H7 (cell line): ENCODE measurements around the gene FAM180A. TPM values are rescaled to one million over a fixed set of nuclear protein-coding genes. Genes with fewer than 3 reads are reported as not detected.
A peak's percentile ranks its signal among the peaks of the same experiment; 100 is the strongest.

Source experiments
- DNase-seq: peaks from one replicate; pipeline ENCODE4 v3.0.0; 2012
- H3K27me3 ChIP-seq: 2 replicates; pipeline ENCODE4 v1.6.0; 2011; ENCODE audit warnings: mild to moderate bottlenecking, low read length; ENCODE audit not compliant: control insufficient read depth, insufficient read depth
- H3K36me3 ChIP-seq: replicated peaks from 2 replicates; pipeline ENCODE4 v1.5.1; 2011; ENCODE audit warnings: low read length; ENCODE audit not compliant: control insufficient read depth, insufficient read depth
- H3K4me3 ChIP-seq: 2 replicates; pipeline ENCODE4 v1.5.1; 2011; ENCODE audit warnings: low read depth, mild to moderate bottlenecking, control low read depth, low read length, moderate library complexity; ENCODE audit not compliant: insufficient read depth
- total RNA-seq: library from RNA; depleted of rRNA; stranded (reverse); fragments of >200 nt; shearing (Covaris generic); gene quantifications from 2 replicates; pipeline ENCODE4 v1.2.3, GENCODE V29; 2014

FAM180A gene
- total RNA-seq, 1 experiment from 2014 or later = not detected

GRCh38 chr7:135717693-135718092 lies 30.9 kb downstream of the FAM180A start:
- Histone ChIP-seq H3K36me3 (no peaks in the 10 kb centered on the region; the same call in 1 of the 2 replicates), H3K4me3 (no peak overlapping the region), H3K27me3 (no peaks in the 10 kb centered on the region)
- DNase-seq = no peak

- no peak for DNase-seq
These were observed 31.9 kb downstream of the FAM180A start for GRCh38 chr7:135716677-135717238.

GRCh38 chr7:135715673-135716072 lies 32.9 kb downstream of the FAM180A start:
- Histone ChIP-seq H3K4me3 (no peak overlapping the region), H3K27me3 (no peaks in the 10 kb centered on the region), H3K36me3 (no peaks in the 10 kb centered on the region; the same call in 1 of the 2 replicates)
- DNase-seq = no peak

More at GRCh38 chr7:135716677-135717238, 31.9 kb downstream of the FAM180A start:
- no peaks in the 10 kb centered on the region for H3K27me3 ChIP-seq
- H3K36me3 ChIP-seq = no peaks in the 10 kb centered on the region; the same call in 1 of the 2 replicates
- H3K4me3 ChIP-seq = no peak overlapping the region

- Histone ChIP-seq H3K36me3 (no peaks in the 10 kb centered on the region; the same call in 1 of the 2 replicates), H3K4me3 (no peak overlapping the region), H3K27me3 (no peaks in the 10 kb centered on the region)
- DNase-seq = no peak
These were observed 33.5 kb downstream of the FAM180A start for GRCh38 chr7:135715055-135715522.

GRCh38 chr7:135714534-135715009 lies 34.0 kb downstream of the FAM180A start:
- H3K4me3 ChIP-seq = no peak overlapping the region
- DNase-seq = peak; percentile 77
- H3K36me3 ChIP-seq = no peaks in the 10 kb centered on the region; the same call in 1 of the 2 replicates
- H3K27me3 ChIP-seq = no peaks in the 10 kb centered on the region

GRCh38 chr7:135713836-135714470 lies 34.7 kb downstream of the FAM180A start:
- H3K27me3 ChIP-seq = no peaks in the 10 kb centered on the region
- H3K36me3 ChIP-seq = no peaks in the 10 kb centered on the region; the same call in 1 of the 2 replicates
- no peak overlapping the region for H3K4me3 ChIP-seq
- no peak for DNase-seq

GRCh38 chr7:135712796-135713195 lies 35.8 kb downstream of the FAM180A start:
- Histone ChIP-seq H3K27me3 (no peaks in the 10 kb centered on the region), H3K4me3 (no peak overlapping the region), H3K36me3 (no peaks in the 10 kb centered on the region; the same call in 1 of the 2 replicates)
- DNase-seq = no peak

- no peaks in the 10 kb centered on the region for H3K27me3 ChIP-seq
- no peak overlapping the region for H3K4me3 ChIP-seq
- no peak for DNase-seq
- no peaks in the 10 kb centered on the region; the same call in 1 of the 2 replicates for H3K36me3 ChIP-seq
These were observed 36.3 kb downstream of the FAM180A start for GRCh38 chr7:135712182-135712782.

- H3K36me3 ChIP-seq = no peaks in the 10 kb centered on the region; the same call in 1 of the 2 replicates
- H3K4me3 ChIP-seq = no peak overlapping the region
- DNase-seq = no peak
- H3K27me3 ChIP-seq = no peaks in the 10 kb centered on the region
These were observed 37.5 kb downstream of the FAM180A start for GRCh38 chr7:135711139-135711469.

GRCh38 chr7:135710417-135711138 lies 38.0 kb downstream of the FAM180A start:
- DNase-seq = peak; percentile 90
- Histone ChIP-seq H3K4me3 (peak overlapping the region; percentile 31; the same call in 1 of the 2 replicates), H3K36me3 (no peaks in the 10 kb centered on the region; the same call in 1 of the 2 replicates), H3K27me3 (no peaks in the 10 kb centered on the region)

GRCh38 chr7:135709508-135709907 lies 39.1 kb downstream of the FAM180A start:
- DNase-seq = no peak
- H3K27me3 ChIP-seq = no peaks in the 10 kb centered on the region
- H3K4me3 ChIP-seq = no peak overlapping the region
- no peaks in the 10 kb centered on the region for H3K36me3 ChIP-seq

GRCh38 chr7:135708041-135708440 lies 40.6 kb downstream of the FAM180A start:
- Histone ChIP-seq H3K4me3 (no peak overlapping the region), H3K36me3 (no peaks in the 10 kb centered on the region), H3K27me3 (no peaks in the 10 kb centered on the region)
- peak; percentile 75 for DNase-seq

GRCh38 chr7:135707570-135707966 lies 41.0 kb downstream of the FAM180A start:
- Histone ChIP-seq H3K27me3 (no peaks in the 10 kb centered on the region), H3K36me3 (no peaks in the 10 kb centered on the region), H3K4me3 (no peak overlapping the region)
- DNase-seq = no peak

GRCh38 chr7:135706858-135707569 lies 41.6 kb downstream of the FAM180A start:
- Histone ChIP-seq H3K36me3 (no peaks in the 10 kb centered on the region), H3K4me3 (no peak overlapping the region), H3K27me3 (no peaks in the 10 kb centered on the region)
- no peak for DNase-seq
